Measurements from ENCODE around the gene CLRN1.

DNA sequence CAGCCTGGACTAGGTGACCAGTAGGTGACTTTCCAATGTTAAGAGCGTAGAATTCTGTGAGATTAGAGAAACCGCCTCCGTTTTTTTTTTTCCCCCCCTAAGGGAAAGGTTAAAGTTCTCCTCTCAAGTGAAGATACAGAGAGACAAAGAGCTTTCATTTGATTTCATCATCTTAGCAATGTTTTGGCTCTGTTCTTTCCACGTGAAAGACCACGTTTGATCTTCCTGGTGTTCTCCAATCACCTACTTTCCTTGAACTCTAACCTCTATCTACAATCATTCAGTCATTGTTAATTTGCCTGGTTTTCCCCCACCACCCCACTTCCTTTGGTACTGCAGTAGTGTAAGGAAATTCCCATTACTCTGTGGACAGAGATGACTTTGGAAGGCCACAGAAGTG is 36.9 kb upstream of the CLRN1 start:
- no peak for TF ChIP-seq POLR2A (IDR thresholded peaks at IDR 0.05)
- TF ChIP-seq, protein P1, sequence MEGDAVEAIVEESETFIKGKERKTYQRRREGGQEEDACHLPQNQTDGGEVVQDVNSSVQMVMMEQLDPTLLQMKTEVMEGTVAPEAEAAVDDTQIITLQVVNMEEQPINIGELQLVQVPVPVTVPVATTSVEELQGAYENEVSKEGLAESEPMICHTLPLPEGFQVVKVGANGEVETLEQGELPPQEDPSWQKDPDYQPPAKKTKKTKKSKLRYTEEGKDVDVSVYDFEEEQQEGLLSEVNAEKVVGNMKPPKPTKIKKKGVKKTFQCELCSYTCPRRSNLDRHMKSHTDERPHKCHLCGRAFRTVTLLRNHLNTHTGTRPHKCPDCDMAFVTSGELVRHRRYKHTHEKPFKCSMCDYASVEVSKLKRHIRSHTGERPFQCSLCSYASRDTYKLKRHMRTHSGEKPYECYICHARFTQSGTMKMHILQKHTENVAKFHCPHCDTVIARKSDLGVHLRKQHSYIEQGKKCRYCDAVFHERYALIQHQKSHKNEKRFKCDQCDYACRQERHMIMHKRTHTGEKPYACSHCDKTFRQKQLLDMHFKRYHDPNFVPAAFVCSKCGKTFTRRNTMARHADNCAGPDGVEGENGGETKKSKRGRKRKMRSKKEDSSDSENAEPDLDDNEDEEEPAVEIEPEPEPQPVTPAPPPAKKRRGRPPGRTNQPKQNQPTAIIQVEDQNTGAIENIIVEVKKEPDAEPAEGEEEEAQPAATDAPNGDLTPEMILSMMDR (IDR thresholded peaks at IDR 0.05 in 8 of 11, conservative IDR thresholded peaks at IDR 0.05 in 3 of 11) = no peak
